B cell (primary cell): ENCODE results near the gene TRIM62. TPM values are rescaled to one million over a fixed set of nuclear protein-coding genes. Genes with fewer than 3 reads are reported as not detected.

ENCODE experiments used
- ATAC-seq: fragments of 200-7000 bp; cut with Tn5 transposase; one replicate; pipeline ENCODE4 v1.10.0; 2021; ENCODE audit warnings: low read depth, mild to moderate bottlenecking, moderate number of reproducible peaks, moderate library complexity
- CTCF ChIA-PET: fragments of 350-600 bp; sonication (Branson Sonifier 250); formaldehyde crosslinking; loops from one replicate; lab custom pipeline; 2021; ENCODE audit warnings: antibody characterized with exemption, inconsistent platforms; lab: Charles Lee
- POLR2A ChIA-PET: fragments of 350-600 bp; sonication (Branson Sonifier 250); formaldehyde crosslinking; loops from one replicate; lab custom pipeline; 2021; ENCODE audit warnings: antibody characterized with exemption; lab: Charles Lee
- DNase-seq: peaks from one replicate; pipeline ENCODE4 v3.0.0; 2013
- H2AFZ ChIP-seq: 2 replicates; pipeline ENCODE4 v1.6.1; 2012; ENCODE audit warnings: mild to moderate bottlenecking, low read depth, low read length; ENCODE audit not compliant: insufficient read depth, poor library complexity, severe bottlenecking
- H3K27ac ChIP-seq, 2 donors: 1 replicate in 1 of 2; 2 replicates in 1 of 2; pipeline ENCODE4 v1.5.1; 2012 to 2013; ENCODE audit warnings: low read length in 2 of 2, mild to moderate bottlenecking in 2 of 2, moderate library complexity in 1 of 2
- H3K27me3 ChIP-seq, 4 experiments: fragments of 200-600 bp in 1 of 4; sonication (generic) in 1 of 4; replicated peaks in 1 of 4; 1 replicate in 2 of 4; 2 replicates in 2 of 4; pipeline versions ENCODE4 v1.6.1 to v1.7.0; 2013 to 2016; ENCODE audit warnings: low read length in 3 of 4, mild to moderate bottlenecking in 2 of 4, mixed read lengths in 1 of 4, moderate library complexity in 1 of 4; ENCODE audit not compliant: insufficient read depth in 4 of 4, control insufficient read depth in 3 of 4; ENCODE audit errors: control extremely low read depth in 1 of 4
- H3K36me3 ChIP-seq, 2 experiments: replicated peaks in 1 of 2; 1 replicate in 1 of 2; 2 replicates in 1 of 2; pipeline versions ENCODE4 v1.6.1 to v1.7.1; 2013; ENCODE audit warnings: low read length in 1 of 2; ENCODE audit not compliant: insufficient read depth in 2 of 2, control insufficient read depth in 1 of 2; ENCODE audit errors: control extremely low read depth in 1 of 2, extremely low read depth in 1 of 2
- H3K4me1 ChIP-seq, 2 donors: fragments of 200-600 bp in 1 of 2; sonication (generic) in 1 of 2; 1 replicate in 1 of 2; 2 replicates in 1 of 2; pipeline versions ENCODE4 v1.5.1 to v1.6.1; 2013 to 2017; ENCODE audit warnings: low read length in 2 of 2; ENCODE audit not compliant: control insufficient read depth in 2 of 2, insufficient read depth in 2 of 2
- H3K4me2 ChIP-seq: replicated peaks from 2 replicates; pipeline ENCODE3; 2012; ENCODE audit warnings: mild to moderate bottlenecking, low read depth, low read length; ENCODE audit not compliant: poor library complexity, severe bottlenecking
- H3K4me3 ChIP-seq, 5 experiments: fragments of 200-600 bp in 1 of 5; sonication (generic) in 1 of 5; 1 replicate in 3 of 5; 2 replicates in 2 of 5; pipeline versions ENCODE4 v1.5.1 to v1.7.0; 2011 to 2016; ENCODE audit warnings: low read length in 4 of 5, mild to moderate bottlenecking in 4 of 5, low read depth in 2 of 5, control low read depth in 1 of 5, moderate library complexity in 1 of 5; ENCODE audit not compliant: insufficient read depth in 1 of 5; ENCODE audit errors: control extremely low read depth in 1 of 5, extremely low read depth in 1 of 5
- H3K79me2 ChIP-seq: fragments of 200-600 bp; sonication (generic); one replicate; pipeline ENCODE4 v1.6.0; 2016; ENCODE audit warnings: low read length; ENCODE audit not compliant: control insufficient read depth, insufficient read depth
- H3K9ac ChIP-seq: fragments of 200-600 bp; sonication (generic); 2 replicates; pipeline ENCODE4 v1.6.1; 2017; ENCODE audit warnings: mild to moderate bottlenecking, low read length, moderate library complexity
- H3K9me3 ChIP-seq, 3 donors: one replicate each; pipeline versions ENCODE4 v1.6.1 to v1.7.1; 2013; ENCODE audit warnings: low read length in 2 of 3; ENCODE audit not compliant: control insufficient read depth in 2 of 3, insufficient read depth in 1 of 3; ENCODE audit errors: control extremely low read depth in 1 of 3
- H4K20me1 ChIP-seq: 2 replicates; pipeline ENCODE4 v1.6.0; 2012; ENCODE audit warnings: mild to moderate bottlenecking, low read length; ENCODE audit not compliant: insufficient read depth, control insufficient read depth, poor library complexity, severe bottlenecking
- H3K27ac Mint-ChIP-seq: one replicate; pipeline ENCODE4 v1.8.0; 2021; ENCODE audit warnings: mixed read lengths
- H3K27me3 Mint-ChIP-seq: one replicate; pipeline ENCODE4 v1.8.0; 2021; ENCODE audit warnings: mixed read lengths
- H3K4me1 Mint-ChIP-seq: one replicate; pipeline ENCODE4 v1.8.0; 2021; ENCODE audit warnings: mixed read lengths
- H3K4me3 Mint-ChIP-seq: one replicate; pipeline ENCODE4 v1.8.0; 2021; ENCODE audit warnings: mixed read lengths
- H3K9me3 Mint-ChIP-seq: one replicate; pipeline ENCODE4 v1.8.0; 2022; ENCODE audit warnings: mixed read lengths; ENCODE audit not compliant: insufficient read depth
- CTCF ChIP-seq: fragments of 200-600 bp; IDR thresholded peaks from one replicate; pipeline ENCODE4 v1.8.0; 2022; ENCODE audit warnings: antibody characterized with exemption, mild to moderate bottlenecking
- EZH2 ChIP-seq: IDR thresholded peaks from 2 replicates; pipeline ENCODE4 v1.6.1; 2012; ENCODE audit warnings: borderline replicate concordance, low read depth, mild to moderate bottlenecking, moderate library complexity, low read length; ENCODE audit not compliant: insufficient read depth, poor library complexity, severe bottlenecking
- WGBS: methylation state at CpG from one replicate; pipeline ENCODE4 v1.1.5; 2013; ENCODE audit warnings: missing lambda C conversion rate; ENCODE audit not compliant: insufficient coverage; 5-methylcytosine and 5-hydroxymethylcytosine counted together
- intact Hi-C: fragments of 100-400 bp; cut with micrococcal nuclease; formaldehyde crosslinking; loops from one replicate; pipeline ENCODE4 v1.10.0; 2022
- polyA plus RNA-seq: library from polyadenylated mRNA; depleted of rRNA; stranded (reverse); fragments of >200 nt; gene quantifications from 2 replicates; pipeline ENCODE4 v1.2.3, GENCODE V29; 2012
- total RNA-seq, 2 donors: library from RNA; stranded (reverse); fragments of 120-200 nt in 1 of 2; gene quantifications; 1 replicate in 1 of 2; 2 replicates in 1 of 2; pipeline versions ENCODE4 v1.2.3 to v1.2.4, GENCODE V29; 2013 to 2022

The TRIM62 gene
- total and polyA plus RNA-seq, 2 donors (not counting 1 experiment from before 2014, with no cell fraction given), result 10.7 to 24.1 TPM

- H3K4me1 ChIP-seq, result no peaks in the 10 kb centered on the region
- H3K4me3 ChIP-seq, result no peak overlapping the region
- no peaks in the 10 kb centered on the region for H4K20me1 ChIP-seq
- Mint-ChIP-seq H3K9me3 (no peaks in the 10 kb centered on the region), H3K4me1 (no peaks in the 10 kb centered on the region), H3K27ac (no peak overlapping the region), H3K27me3 (peaks cover 55% of the 10 kb centered on the region), H3K4me3 (no peak overlapping the region)
- ChIA-PET POLR2A (no interaction called here), CTCF (no interaction called here)
- no peak overlapping the region for H3K9ac ChIP-seq
- H3K27ac ChIP-seq, result no peak overlapping the region
- H2AFZ ChIP-seq, result no peak overlapping the region
- no peaks in the 10 kb centered on the region for H3K36me3 ChIP-seq
- no peaks in the 10 kb centered on the region for H3K79me2 ChIP-seq
- intact Hi-C loops, result no loop called here
- peaks cover 0 to 8% (median 2%) of the 10 kb centered on the region in 4 experiments for H3K27me3 ChIP-seq
- TF ChIP-seq EZH2, result no peak
- TF ChIP-seq CTCF, result no peak
- no CpG with 5 or more reads among the region's 3 CpGs for WGBS
- ATAC-seq, result no peak
- no peak overlapping the region for H3K4me2 ChIP-seq
- H3K9me3 ChIP-seq, result no peaks in the 10 kb centered on the region
- DNase-seq, result no peak
Observed at GRCh38 chr1:33211972-33212371, 30.1 kb upstream of the TRIM62 start.

GRCh38 chr1:33206340-33206739, 24.5 kb upstream of the TRIM62 start:
- Histone ChIP-seq H3K27ac (no peak overlapping the region), H3K27me3 (no peaks in the 10 kb centered on the region), H4K20me1 (no peaks in the 10 kb centered on the region), H3K4me2 (no peak overlapping the region), H3K4me1 (no peaks in the 10 kb centered on the region), H3K36me3 (no peaks in the 10 kb centered on the region), H2AFZ (no peak overlapping the region), H3K4me3 (no peak overlapping the region), H3K9me3 (no peaks in the 10 kb centered on the region), H3K9ac (no peak overlapping the region), H3K79me2 (no peaks in the 10 kb centered on the region)
- POLR2A ChIA-PET, result no interaction called here
- no peak for TF ChIP-seq CTCF
- no peak for TF ChIP-seq EZH2
- Mint-ChIP-seq H3K9me3 (no peaks in the 10 kb centered on the region), H3K27ac (no peak overlapping the region), H3K4me3 (no peak overlapping the region), H3K27me3 (peaks cover 34% of the 10 kb centered on the region), H3K4me1 (no peaks in the 10 kb centered on the region)
- WGBS, result no CpG with 5 or more reads among the region's 2 CpGs
- no peak for ATAC-seq
- no peak for DNase-seq
- CTCF ChIA-PET, result no interaction called here
- intact Hi-C loops, result no loop called here
